Hematopoietic multipotent progenitor cell treated with erythropoietin and hydrocortisone succinate and interleukin-3 and kit ligand, for 15 days (in vitro differentiated cells): ENCODE data around the gene CAPS.
A peak's percentile ranks its signal among the peaks of the same experiment; 100 is the strongest.

Source experiments
- DNase-seq: peaks from one replicate; pipeline ENCODE4 v3.0.0-alpha.2; 2015; ENCODE audit warnings: low spot score

CAPS gene

GRCh38 chr19:5934774-5935472 is 20.9 kb downstream of the CAPS start:
- no peak for DNase-seq

GRCh38 chr19:5935473-5936291 is 21.6 kb downstream of the CAPS start:
- no peak for DNase-seq

- no peak for DNase-seq
Observed at GRCh38 chr19:5936292-5936592, 22.2 kb downstream of the CAPS start.

GRCh38 chr19:5937550-5937949 is 23.5 kb downstream of the CAPS start:
- DNase-seq: no peak

GRCh38 chr19:5940260-5941208 is 26.5 kb downstream of the CAPS start:
- no peak for DNase-seq

- no peak for DNase-seq
Observed at GRCh38 chr19:5941673-5942072, 27.6 kb downstream of the CAPS start.

- no peak for DNase-seq
Observed at GRCh38 chr19:5943045-5943444, 29.0 kb downstream of the CAPS start.

GRCh38 chr19:5943623-5944022 is 29.6 kb downstream of the CAPS start:
- no peak for DNase-seq

- no peak for DNase-seq
Observed at GRCh38 chr19:5947435-5947834, 33.4 kb downstream of the CAPS start.

GRCh38 chr19:5948752-5949564 is 34.9 kb downstream of the CAPS start:
- DNase-seq: no peak

GRCh38 chr19:5949792-5950305 is 35.8 kb downstream of the CAPS start:
- DNase-seq: no peak

- DNase-seq: no peak
Observed at GRCh38 chr19:5950741-5951140, 36.7 kb downstream of the CAPS start.

GRCh38 chr19:5951338-5951861 is 37.3 kb downstream of the CAPS start:
- DNase-seq: no peak

GRCh38 chr19:5952193-5953029 is 38.4 kb downstream of the CAPS start:
- DNase-seq: no peak

- DNase-seq: no peak
Observed at GRCh38 chr19:5953030-5953589, 39.1 kb downstream of the CAPS start.

GRCh38 chr19:5953680-5954213 is 39.7 kb downstream of the CAPS start:
- DNase-seq: peak; percentile 32

GRCh38 chr19:5954293-5954692 is 40.2 kb downstream of the CAPS start:
- DNase-seq: no peak

GRCh38 chr19:5955636-5955935 is 41.5 kb downstream of the CAPS start:
- no peak for DNase-seq

GRCh38 chr19:5956323-5956722 is 42.3 kb downstream of the CAPS start:
- DNase-seq: no peak

GRCh38 chr19:5956728-5957127 is 42.7 kb downstream of the CAPS start:
- no peak for DNase-seq
